Effector CD4-positive, alpha-beta T cell (primary cell): ENCODE data around the gene MTPN.

Source experiments
- DNase-seq: peaks from one replicate; pipeline ENCODE4 v3.0.0-alpha.2; 2020

Gene MTPN

DNA sequence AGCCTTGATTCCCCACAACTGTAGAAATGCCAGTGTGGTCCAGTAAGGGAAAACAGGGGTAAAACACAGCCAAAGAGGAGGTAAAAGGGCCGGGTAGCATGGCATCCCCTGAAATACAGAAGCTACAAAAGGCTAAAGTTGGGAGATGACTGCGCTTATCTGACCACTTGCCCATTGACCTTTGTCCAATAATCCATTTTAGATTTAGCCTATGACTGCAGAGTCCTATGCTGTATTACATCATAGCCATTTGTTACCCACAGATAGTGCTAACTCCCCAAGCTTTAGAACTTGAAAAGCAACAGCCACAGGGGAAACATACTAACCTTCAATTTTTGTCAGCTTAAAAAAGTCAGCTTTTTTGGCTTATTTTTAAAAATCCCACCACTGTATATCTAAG lies 26.2 kb downstream of the MTPN start:
- DNase-seq = no peak

DNA sequence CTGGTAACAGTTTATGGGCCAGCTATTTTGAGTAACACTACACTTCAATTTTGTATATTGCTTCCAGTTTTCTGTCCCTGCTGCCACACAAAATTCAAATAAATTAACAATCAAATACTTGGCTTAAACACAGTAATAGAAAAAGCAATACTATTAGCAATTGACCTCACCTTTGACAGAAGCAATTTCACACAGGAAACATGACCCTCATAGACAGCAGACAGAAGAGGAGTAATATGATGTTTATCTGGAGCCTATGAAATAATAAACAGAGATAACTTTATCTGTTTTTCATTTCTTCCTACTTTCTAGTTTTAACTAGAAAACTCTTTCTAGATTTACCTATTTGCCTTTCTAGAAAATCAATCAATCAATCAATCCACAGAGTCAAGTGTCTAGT lies 26.7 kb downstream of the MTPN start:
- DNase-seq = no peak

DNA sequence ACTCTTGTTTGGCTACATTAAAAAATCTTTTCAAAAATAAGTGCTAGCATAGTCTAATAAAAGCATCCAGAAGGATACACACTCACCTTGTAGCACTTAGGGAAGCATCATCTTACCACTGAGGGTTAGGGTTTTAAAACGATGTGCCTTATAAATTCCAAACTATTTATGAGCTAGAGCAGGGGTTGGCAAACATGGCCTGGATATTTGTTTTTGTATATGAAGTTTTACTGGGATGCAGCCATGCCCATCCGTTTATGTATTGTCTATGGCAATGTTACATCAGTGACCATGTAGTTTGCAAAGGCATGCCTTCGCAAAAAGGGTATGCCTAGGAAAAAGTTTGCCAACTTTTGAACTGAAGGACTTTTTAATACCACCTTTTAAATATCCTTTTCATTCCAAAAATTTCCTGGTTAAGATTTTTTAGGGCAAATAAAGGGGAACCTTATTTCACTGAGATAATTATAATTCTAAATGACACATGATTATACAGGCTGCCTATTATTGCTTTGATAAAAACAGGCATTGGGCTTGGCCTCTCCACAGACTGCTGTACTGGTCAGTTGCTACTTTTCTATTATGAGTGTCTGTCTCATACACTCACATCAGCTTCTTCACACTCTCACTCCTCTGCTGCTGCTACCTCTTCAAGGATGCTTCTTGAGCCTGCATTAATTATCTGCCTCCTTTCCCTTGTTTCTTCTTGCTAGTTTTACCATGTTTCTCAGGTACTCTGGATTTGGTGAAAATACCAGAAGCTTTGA lies 30.7 kb downstream of the MTPN start:
- no peak for DNase-seq

DNA sequence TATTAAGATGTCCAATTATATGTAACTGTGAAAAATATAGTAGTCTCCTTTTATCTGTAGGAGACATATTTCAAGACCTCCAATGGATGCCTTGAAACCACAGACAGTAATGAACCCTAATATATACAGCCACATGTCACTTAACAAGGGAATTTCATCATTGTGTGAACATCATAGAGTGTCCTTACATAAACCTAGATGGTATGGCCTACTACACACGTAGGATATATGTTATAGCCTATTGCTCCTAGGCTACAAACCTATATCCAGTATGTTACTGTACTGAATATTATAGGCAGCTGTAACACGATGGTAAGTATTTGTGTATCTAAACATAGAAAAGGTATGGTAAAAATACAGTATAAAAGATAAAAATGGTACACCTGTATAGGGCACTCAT lies 32.4 kb downstream of the MTPN start:
- DNase-seq = no peak

DNA sequence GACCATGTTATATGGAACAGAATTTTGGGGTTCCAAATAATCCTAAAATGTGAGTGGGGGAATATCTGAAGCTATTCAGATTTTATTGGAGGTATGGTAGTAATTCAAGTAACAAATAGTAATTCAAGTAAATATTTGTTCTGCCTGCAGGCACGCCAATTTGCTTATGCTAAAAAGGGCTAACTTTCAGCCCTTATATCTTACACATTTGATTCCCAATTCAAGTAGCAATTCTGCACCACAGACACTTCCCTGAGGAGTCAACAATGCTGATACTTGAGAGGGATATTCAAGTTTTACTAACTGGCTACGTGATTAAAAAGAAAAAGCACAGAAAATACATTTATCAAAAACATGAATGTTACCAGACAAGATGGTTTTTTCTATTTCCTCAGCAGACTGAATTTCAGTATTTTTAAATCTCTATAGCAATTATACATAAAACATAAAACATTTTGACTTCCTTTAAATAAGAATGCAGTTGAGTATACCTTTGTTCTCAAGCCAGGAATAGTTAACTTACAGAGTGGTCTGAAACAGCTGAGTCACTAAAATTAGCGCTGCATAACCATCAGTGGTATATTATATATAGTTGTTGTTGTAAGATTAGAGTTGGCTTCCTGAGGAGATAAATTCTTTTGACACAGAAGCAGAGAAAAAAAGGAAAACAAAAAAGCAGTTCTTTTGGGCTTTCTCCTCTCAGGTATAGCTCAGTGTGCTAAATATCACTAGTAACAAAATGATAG lies 33.9 kb downstream of the MTPN start:
- DNase-seq = no peak

DNA sequence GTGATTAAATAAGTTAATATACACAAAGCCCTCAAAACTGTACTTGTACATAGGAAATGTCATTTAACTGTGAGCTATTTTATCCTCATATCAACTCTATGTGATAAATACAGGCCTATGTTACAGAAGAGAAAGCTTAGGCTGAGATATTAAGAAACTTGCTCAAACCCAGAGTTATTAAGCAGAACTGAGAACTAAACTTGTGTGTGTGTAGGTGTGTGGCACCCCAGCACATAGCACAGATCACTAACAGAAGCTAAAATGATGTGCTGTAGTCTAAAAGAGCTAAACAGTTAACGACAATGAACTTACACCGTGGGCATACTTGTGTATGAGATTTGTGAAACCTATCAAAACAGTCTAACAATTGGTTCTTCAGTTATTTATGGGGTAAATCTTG lies 34.5 kb downstream of the MTPN start:
- no peak for DNase-seq

DNA sequence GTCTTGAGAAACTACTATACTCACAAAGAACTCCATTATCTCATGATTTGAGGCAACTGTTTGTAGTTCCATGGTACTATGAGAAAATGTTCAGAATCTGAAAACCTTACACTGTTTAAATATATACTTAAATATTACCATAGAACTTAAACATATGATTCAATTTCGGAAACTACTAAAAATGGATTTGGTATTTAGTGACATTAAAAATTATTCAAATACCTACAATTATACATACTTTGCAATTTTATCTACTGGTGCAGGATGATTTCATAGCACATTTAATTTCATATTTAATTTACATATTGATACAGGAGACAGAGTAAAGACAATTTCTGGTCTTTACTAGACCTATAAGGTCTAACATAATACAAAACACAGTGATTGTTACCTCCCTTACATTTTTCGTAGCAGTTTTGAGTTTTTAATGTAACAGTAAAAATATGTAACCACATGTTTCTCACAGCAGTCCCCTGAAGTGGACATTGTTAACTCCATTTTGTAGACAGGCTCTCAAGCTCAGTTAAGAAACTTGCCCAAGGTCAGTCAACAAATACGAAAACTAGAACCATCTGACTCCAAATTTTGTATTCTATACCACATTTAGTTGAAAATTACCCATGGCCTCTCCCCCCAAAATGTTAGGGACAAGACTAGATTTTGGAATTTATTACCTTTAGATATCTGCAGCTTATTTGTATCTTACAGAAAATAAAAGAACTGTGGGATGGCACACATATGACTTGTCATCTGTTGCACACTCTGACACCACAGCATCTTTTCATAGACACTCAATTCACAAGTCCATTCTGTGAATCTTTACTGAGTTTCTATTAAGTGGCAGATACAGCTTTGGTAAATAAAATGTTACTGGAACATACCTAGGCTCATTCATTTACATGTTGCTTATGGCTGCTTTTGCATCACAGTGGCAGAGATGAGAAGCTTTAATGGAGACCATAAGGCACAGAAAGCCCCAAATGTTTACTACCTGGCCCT lies 36.8 kb downstream of the MTPN start:
- DNase-seq = no peak

DNA sequence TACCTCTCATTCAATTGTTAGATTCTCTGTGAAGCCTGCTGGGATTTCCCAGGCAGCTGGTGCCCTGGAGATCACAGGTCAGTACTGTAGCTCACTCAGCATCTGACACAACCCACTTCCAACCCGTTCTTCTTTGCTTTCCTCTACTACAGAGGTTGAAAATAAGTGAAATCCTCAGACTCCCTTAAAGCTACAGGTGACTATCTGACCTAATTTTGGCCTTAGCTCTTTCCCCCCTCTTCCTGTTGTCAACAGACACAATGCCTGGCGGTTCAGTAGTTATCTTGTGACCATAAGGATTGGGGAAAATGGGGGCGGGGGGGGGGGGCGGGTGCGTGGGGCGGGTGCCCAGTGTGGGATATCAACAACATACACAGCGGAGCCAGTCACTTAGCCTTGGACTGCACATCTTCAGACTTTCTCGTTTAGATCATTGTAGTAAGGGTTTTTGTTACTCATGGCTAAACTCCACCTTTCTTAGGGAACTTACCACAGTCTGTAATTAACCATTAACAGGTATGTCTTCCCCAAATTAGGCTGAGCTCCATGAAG lies 37.8 kb downstream of the MTPN start:
- no peak for DNase-seq

DNA sequence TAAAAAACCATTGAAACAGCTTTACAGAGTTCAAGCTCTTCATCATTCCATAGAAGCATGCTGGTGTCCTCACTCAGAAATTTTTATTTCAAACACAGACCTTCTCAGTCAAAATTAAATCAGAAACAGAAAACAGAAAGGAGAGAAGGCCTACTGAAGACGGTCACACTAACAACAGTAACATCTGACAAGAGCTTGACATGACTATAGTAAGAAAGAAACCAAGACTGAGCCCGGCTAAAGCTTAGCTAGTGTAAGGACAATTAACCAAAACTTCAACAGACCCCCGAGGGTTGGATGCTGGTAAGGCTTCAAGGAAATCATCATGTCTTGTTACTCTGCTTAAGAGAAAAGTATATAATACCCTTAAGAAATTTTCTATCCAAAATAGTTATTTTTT lies 38.6 kb downstream of the MTPN start:
- DNase-seq = no peak

DNA sequence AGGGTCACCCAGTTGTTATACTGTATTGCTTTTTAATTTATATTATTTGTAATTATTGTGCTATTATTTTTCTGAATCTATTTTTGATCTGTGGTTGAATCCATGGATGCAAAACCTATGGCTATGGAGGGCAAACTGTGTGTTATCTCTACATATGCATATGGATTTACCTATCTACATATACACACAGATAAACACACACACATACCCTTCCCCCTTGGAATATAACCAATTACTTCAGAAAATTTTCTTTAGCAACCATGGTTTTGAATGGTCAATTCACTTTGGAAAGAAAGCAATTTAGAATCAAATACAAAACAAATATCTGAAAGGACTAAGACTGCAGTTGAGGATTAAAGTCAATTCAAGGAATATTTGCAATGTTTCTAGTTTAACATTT lies 39.1 kb downstream of the MTPN start:
- DNase-seq = no peak

DNA sequence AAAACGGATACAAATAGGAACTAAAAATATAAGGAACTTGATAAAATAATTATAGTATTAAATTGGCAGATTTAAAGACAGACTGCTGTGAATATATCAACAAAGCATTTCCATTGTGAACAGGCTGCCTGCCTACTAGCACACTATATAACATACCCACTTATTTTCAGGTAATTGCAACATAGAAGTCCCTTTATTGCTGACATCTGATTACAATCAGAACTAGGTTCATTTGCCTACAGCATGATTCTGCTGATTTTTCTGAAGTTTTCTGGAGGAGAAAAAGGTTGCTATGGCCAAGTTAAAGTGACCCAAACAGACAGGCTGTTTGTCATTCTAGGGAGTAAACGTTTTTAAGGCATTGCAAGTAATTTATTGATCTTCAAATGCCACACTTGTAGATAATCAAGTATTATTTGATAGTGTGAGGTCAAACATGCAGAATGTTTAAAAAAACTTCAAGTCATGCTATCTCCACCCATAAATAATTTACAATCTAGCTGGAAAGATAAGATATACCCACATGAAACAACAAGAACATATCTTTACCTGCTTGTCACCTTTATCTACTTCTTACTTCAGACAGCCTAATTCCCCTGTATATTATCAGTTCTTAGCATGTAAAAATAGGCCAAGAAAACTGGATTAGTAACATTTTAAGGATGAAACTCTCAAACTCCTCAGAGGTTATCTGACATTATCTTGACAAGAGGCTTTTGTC lies 40.5 kb downstream of the MTPN start:
- no peak for DNase-seq

DNA sequence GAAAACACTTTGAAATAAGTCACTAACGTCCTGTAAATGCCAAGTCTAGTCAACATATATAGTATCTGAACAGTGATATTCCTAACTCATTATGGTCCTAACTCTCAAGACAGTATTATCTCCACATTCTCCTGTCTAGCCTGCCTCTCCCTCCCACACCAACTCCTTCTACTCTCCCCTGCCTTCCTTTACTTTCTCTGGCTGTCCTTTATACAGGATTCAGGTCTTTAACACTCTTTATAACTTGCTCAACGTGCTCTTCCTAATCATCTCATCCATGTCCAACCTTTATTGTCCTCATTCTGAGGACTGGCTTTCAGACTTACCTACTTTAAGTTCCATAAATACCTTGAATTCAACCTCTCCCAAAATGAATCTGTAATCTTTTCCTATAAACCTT lies 42.5 kb downstream of the MTPN start:
- no peak for DNase-seq

DNA sequence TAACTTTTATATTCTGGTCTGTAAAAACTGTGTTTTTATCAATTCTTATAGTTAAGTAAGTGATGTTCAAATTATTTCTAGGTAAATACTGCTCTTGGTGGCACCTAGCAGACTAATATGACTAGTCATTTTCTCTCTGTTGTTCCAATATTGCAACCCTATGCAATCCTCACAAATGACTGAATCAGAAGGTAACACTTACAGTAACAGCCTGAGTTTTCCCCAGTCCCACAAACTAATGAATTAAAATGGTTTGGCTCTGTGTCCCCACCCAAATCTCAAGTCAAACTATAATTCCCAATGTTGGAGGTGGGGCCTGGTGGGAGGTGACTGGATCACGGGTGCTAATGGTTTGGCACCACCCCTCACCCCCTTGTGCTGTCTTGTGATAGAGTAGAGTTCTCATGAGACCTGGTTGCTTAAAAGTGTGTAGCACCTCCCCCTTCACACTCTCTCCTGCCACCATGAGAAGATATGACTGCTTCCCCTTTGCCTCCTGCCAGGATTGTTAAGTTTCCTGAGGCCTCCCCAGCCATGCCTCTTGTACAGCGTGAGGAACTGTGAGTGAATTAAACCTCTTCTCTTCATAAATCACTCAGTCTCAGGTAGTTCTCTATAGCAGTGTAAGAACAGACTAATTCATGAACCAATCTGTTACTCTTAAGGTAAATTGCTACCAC lies 43.5 kb downstream of the MTPN start:
- DNase-seq = no peak

DNA sequence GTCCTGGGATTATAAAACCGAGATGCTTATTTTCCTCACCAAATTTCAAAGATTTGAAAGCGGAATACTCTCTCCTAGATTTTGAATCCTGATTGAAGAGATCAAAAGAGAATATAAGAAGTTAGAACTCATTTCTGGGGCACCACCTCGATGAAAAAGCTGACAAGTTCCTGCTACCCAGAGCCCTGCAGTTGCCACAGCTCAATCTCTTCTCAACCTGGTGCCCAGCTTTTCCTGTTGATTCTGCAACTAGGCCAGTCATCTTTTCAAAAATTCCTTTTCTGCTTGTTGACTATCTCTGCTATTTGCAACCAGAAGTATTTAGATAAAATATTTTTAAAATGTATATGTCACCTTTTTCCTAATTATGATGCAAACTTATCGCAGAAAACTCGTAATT lies 45.0 kb downstream of the MTPN start:
- DNase-seq = no peak

DNA sequence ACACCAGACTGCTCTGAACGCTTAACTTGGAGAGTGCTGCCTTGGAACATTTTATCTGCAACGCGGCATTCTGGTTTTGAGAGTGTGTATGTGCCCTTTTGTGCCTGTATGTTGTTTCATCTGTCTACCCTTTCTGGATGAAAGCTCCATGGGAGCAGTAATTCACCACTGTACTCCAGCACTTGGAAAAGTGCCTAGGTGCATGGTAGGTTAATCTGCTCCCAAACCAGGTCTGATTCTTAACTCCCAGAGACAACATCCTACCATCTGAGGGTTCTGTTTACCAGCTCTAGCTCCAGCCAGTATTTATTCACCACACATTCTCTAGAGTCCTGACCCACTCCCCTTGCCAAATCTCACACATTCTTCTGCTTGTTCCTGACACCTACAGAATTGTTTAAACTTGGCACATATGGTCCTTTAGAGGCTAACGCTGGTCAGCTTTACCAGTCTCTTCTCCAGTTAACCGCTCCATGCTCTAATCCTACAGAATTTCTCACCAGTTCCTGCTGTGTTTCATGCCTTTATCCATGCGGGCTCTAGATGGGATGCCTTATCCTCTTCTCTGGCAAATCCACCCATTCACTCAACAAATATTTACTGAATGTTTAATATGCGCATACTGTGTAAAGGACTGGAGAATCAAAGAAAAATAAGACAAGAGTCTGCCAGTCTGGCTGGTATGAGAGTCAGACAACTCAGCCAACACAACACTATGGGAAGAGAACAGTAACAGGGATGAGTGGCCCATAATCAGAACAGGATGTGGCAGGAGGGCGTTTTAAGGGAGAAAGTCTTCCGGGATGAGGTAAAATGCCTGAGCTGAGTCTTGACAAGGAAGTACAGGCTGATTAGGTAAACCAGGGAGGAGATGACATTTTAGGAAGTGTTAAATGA lies 46.3 kb downstream of the MTPN start:
- no peak for DNase-seq

DNA sequence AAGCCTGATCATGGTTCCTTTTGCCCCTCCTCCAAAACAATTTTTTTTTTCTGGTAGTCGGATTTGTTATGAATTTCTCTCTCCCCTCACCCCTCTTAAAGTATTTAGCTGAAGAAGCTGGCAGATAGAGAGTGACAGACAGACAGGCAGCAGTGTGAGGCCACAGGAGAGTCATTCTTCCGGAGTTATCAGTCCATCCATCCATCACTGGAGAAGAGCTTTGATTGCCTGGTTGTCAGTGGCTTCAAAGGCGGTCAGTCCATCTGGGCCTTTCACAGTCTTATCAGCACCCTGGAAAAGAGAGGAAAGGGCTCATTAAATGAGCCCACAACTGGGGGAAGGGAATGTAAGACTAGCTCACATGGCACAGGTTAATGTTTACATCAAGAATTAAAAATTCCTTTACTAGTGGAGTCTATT lies 47.4 kb downstream of the MTPN start:
- no peak for DNase-seq

DNA sequence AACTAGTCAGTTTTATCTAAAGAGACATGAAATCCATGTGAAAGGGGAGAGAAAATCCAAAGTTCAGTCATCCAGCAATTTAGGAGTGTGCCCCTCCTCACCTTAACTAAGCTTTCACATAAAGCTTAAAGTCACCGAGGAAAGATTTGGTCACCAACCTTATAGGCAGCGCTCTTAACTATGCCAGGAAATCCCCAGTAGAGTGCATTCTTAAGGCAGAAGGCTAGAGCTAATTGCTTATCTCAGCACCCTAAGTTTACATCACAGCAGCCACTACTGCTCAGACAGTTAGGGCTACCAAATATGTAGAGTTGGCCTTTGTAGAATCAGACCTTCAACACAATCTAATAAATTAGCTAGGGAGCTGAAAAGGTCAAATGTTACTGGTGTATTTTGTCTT lies 47.9 kb downstream of the MTPN start:
- no peak for DNase-seq

DNA sequence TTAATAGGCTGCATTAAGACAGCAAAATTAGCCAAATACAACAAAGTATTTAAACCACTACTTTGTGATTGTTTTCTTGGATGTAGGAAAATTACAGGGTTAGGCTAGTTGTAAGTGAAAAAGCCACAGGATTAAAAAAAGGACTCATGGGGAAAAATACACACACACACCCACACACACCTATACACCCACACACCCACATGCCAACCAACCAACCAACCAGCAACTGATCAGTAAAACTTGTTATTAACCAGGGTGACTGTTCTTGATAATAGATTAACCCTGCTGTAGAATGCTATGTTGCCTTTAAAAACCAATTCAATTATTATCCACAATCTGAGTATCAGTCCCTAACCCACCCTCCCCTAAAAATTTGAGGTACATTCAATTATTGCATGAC lies 49.0 kb downstream of the MTPN start:
- no peak for DNase-seq

DNA sequence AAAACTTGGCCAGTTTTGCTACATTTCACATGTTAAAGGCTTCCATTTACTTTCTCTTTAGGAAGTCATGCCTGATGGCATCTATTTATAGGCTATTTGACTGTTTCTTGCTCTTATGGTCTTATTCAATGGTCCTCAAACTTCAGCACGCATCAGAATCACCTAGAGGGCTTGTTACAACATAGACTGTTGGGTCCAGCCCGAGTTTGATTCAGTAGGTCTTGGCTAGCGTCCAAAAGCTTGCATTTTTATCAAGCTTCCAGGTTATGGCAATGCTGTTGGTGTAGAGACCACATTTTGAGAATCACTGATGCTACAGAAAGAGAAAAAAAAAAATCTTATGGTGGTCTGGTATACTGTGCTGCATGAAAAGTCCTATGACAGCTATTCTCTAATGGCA lies 51.9 kb downstream of the MTPN start:
- no peak for DNase-seq

DNA sequence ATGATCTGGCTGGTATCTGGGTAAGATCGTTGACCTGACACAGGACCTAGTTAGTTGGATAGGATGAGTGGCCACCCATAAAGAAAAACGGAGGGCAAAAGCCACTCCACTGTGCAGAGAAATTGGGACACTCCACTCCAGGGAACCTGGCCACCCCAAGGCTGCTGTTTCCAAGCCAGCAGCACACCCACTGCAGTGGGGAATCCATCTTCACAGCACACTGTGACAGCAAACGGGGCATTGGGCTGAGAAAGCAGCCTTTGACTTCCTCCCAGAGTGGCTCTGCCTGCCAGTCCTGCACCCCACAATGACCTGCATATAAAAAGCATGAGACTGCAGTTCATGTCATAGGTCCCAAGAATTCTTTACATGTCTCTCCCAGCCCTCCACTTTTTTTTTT lies 52.9 kb downstream of the MTPN start:
- DNase-seq = no peak

DNA sequence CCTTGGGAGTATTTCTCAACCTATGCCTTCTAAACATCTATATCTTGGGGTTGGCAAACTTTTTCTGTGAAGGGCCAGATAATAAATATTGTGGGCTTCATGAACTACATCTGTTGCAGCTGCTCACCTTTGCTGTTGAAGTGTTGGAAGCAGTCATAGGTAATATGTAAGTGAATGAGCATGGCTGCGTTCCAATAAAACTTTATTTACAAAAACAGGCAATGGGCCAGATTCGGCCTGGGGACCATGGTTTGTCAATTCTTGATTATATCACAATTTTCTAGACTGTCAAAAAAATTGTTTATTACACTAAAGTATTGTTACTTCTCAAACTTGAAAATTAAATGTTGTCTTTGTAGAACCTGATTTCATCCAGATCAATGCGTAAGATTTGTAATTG lies 54.9 kb downstream of the MTPN start:
- no peak for DNase-seq
